K562 (cell line): ENCODE results near the gene TMPRSS6. TPM values are rescaled to one million over a fixed set of nuclear protein-coding genes. Genes with fewer than 3 reads are reported as not detected.

Experiments
- ATAC-seq: fragments of 200-7000 bp; cut with Tn5 transposase; 3 replicates; pipeline ENCODE4 v1.9.1; 2020; ENCODE audit warnings: moderate library complexity
- BruUV-seq: library from RNA; stranded (reverse); fragments of 400-500 nt; replicated peaks from 2 replicates; lab custom pipeline; 2021; lab: Mats Ljungman, UMichigan
- CTCF ChIA-PET: fragments of 300-600 bp; formaldehyde crosslinking; extraction: SDS; loops from one replicate; lab custom pipeline; 2021; ENCODE audit warnings: low intra/inter-chr PET ratio; lab: Yijun Ruan, JAX
- POLR2A ChIA-PET: fragments of 300-600, 350-650 bp; sonication (Branson Sonifier 250); formaldehyde crosslinking; extraction: SDS; loops from one replicate; lab custom pipeline; 2021; ENCODE audit warnings: antibody characterized with exemption, inconsistent platforms; lab: Yijun Ruan, JAX
- DNase-seq, 4 experiments: peaks; one replicate each; pipeline versions ENCODE4 v3.0.0 to v3.0.0-alpha.2; 2011 to 2018; ENCODE audit warnings: low spot score in 3 of 4, mixed read lengths in 3 of 4; ENCODE audit errors: extremely low read depth in 1 of 4
- FAIRE-seq: peaks from 2 replicates; lab custom pipeline; 2011; peaks lifted over from hg19 to GRCh38; lab: Jason Lieb, UNC
- H2AFZ ChIP-seq: 2 replicates; pipeline ENCODE4 v1.6.0; 2011; ENCODE audit warnings: low read depth, low read length, control low read depth, inconsistent platforms
- H3K27ac ChIP-seq: fragments of 200-600 bp; 3 replicates; pipeline ENCODE4 v1.8.0; 2011; ENCODE audit warnings: low read depth, mild to moderate bottlenecking, control low read depth, inconsistent platforms, low read length, moderate library complexity, mixed read lengths; ENCODE audit errors: extremely low read depth
- H3K27me3 ChIP-seq, 2 experiments: fragments of 300-600 bp in 1 of 2; 2 replicates in 1 of 2; 3 replicates in 1 of 2; pipeline versions ENCODE4 v1.6.0 to v1.8.0; 2011; ENCODE audit warnings: inconsistent platforms in 2 of 2, low read length in 2 of 2, mild to moderate bottlenecking in 1 of 2, mixed read lengths in 1 of 2, moderate library complexity in 1 of 2; ENCODE audit not compliant: control insufficient read depth in 2 of 2, insufficient read depth in 2 of 2
- H3K36me3 ChIP-seq: fragments of 300-600 bp; 3 replicates; pipeline ENCODE4 v1.8.0; 2011; ENCODE audit warnings: mild to moderate bottlenecking, low read length, inconsistent platforms; ENCODE audit not compliant: control insufficient read depth, insufficient read depth
- H3K4me1 ChIP-seq, 2 experiments: fragments of 200-600 bp in 1 of 2; replicated peaks in 1 of 2; 2 replicates in 1 of 2; 3 replicates in 1 of 2; pipeline versions ENCODE4 v1.5.1 to v1.8.0; 2011; ENCODE audit warnings: inconsistent platforms in 2 of 2, low read length in 2 of 2, mild to moderate bottlenecking in 1 of 2, mixed read lengths in 1 of 2, moderate library complexity in 1 of 2; ENCODE audit not compliant: control insufficient read depth in 2 of 2, insufficient read depth in 2 of 2
- H3K4me2 ChIP-seq: 2 replicates; pipeline ENCODE4 v1.6.1; 2011; ENCODE audit warnings: low read length, control low read depth, inconsistent platforms, mixed read lengths; ENCODE audit not compliant: insufficient read depth
- H3K4me3 ChIP-seq: fragments of 200-600 bp; sonication (generic), shearing (Covaris generic); 2 replicates; pipeline ENCODE4 v1.5.1; 2016; ENCODE audit warnings: control low read depth, inconsistent platforms
- H3K79me2 ChIP-seq: fragments of 200-600 bp; 3 replicates; pipeline ENCODE4 v1.8.0; 2011; ENCODE audit warnings: low read length, inconsistent platforms; ENCODE audit not compliant: control insufficient read depth, insufficient read depth
- H3K9ac ChIP-seq, 2 experiments: 2 replicates each; pipeline versions ENCODE4 v1.6.0 to v1.6.1; 2011; ENCODE audit warnings: low read depth in 2 of 2, low read length in 2 of 2, control low read depth in 1 of 2, inconsistent platforms in 1 of 2, mild to moderate bottlenecking in 1 of 2, mixed read lengths in 1 of 2; ENCODE audit not compliant: insufficient read depth in 1 of 2
- H3K9me1 ChIP-seq: one replicate; pipeline ENCODE4 v1.6.0; 2011; ENCODE audit warnings: inconsistent platforms, mild to moderate bottlenecking, low read length, moderate library complexity; ENCODE audit not compliant: control insufficient read depth, insufficient read depth
- H3K9me3 ChIP-seq: replicated peaks from 2 replicates; pipeline ENCODE4 v1.5.1; 2011; ENCODE audit warnings: low read depth, low read length, inconsistent platforms; ENCODE audit not compliant: control insufficient read depth, insufficient read depth
- H4K20me1 ChIP-seq: replicated peaks from 2 replicates; pipeline ENCODE4 v1.6.1; 2011; ENCODE audit warnings: low read length, inconsistent platforms, mixed read lengths; ENCODE audit not compliant: control insufficient read depth, insufficient read depth
- CREM ChIP-seq: IDR thresholded peaks from 2 replicates; pipeline ENCODE4 v1.6.1; 2014; ENCODE audit warnings: antibody characterized with exemption, low read depth
- CTCF ChIP-seq, 3 experiments: IDR thresholded peaks in 2 of 3; conservative IDR thresholded peaks in 1 of 3; 2 replicates each; pipeline ENCODE4 v1.5.1; 2011 to 2012; ENCODE audit warnings: low read length in 3 of 3, mild to moderate bottlenecking in 3 of 3, control low read depth in 2 of 3, improper control_type of control experiment in 1 of 3, inconsistent platforms in 1 of 3, low read depth in 1 of 3, mixed read lengths in 1 of 3, moderate library complexity in 1 of 3; ENCODE audit not compliant: insufficient read depth in 2 of 3
- CTCFL ChIP-seq: IDR thresholded peaks from 2 replicates; pipeline ENCODE4 v1.6.1; 2011; ENCODE audit warnings: borderline replicate concordance, low read depth, mild to moderate bottlenecking, moderate library complexity, low read length; ENCODE audit not compliant: insufficient read depth, poor library complexity, severe bottlenecking
- HCFC1 ChIP-seq: IDR thresholded peaks from 2 replicates; pipeline ENCODE4 v1.6.1; 2012; ENCODE audit warnings: low read depth, low read length, improper control_type of control experiment
- ILF3 ChIP-seq: fragments of 450-650 bp; IDR thresholded peaks from 2 replicates; pipeline ENCODE4 v1.6.1; 2018; ENCODE audit warnings: antibody characterized with exemption, mild to moderate bottlenecking, moderate library complexity, borderline replicate concordance
- KLF16 ChIP-seq: IDR thresholded peaks from 2 replicates; pipeline ENCODE4 v1.6.1; 2016; ENCODE audit warnings: antibody characterized with exemption
- SPI1 ChIP-seq: IDR thresholded peaks from 2 replicates; pipeline ENCODE4 v1.6.1; 2011; ENCODE audit warnings: low read depth, low read length, control low read depth, borderline replicate concordance
- YY1 ChIP-seq, 3 experiments: IDR thresholded peaks; 2 replicates each; pipeline ENCODE4 v1.6.1; 2011; ENCODE audit warnings: low read length in 2 of 3, mild to moderate bottlenecking in 2 of 3, moderate library complexity in 2 of 3, borderline replicate concordance in 1 of 3, control low read depth in 1 of 3, low read depth in 1 of 3; ENCODE audit not compliant: insufficient read depth in 3 of 3, insufficient replicate concordance in 2 of 3, control insufficient read depth in 1 of 3, insufficient read length in 1 of 3; ENCODE audit errors: extremely low read depth in 1 of 3
- ZBTB11 ChIP-seq, 3 experiments: fragments of 200-800 bp in 1 of 3; fragments of 250-450 bp in 1 of 3; fragments of 450-650 bp in 1 of 3; sonication (Bioruptor Pico) in 1 of 3; sonication (Bioruptor generic) in 1 of 3; formaldehyde crosslinking in 1 of 3; IDR thresholded peaks; 2 replicates each; pipeline versions ENCODE4 v1.6.1 to v1.8.0; 2016 to 2022; ENCODE audit warnings: mild to moderate bottlenecking in 2 of 3, missing genetic modification characterization in 2 of 3, missing compliant biosample characterization in 1 of 3, moderate library complexity in 1 of 3
- ZBTB7A ChIP-seq: IDR thresholded peaks from 2 replicates; pipeline ENCODE4 v1.6.1; 2011; ENCODE audit warnings: low read depth, mild to moderate bottlenecking, low read length, moderate library complexity, borderline replicate concordance; ENCODE audit not compliant: control insufficient read depth
- WGBS: fragments of 100-300 bp; shearing (Covaris generic); methylation state at CpG from one replicate; pipeline ENCODE4 v1.1.6; 2016; ENCODE audit warnings: low coverage, mixed read lengths; ENCODE audit not compliant: insufficient coverage; ENCODE audit errors: missing lambda C conversion rate; 5-methylcytosine and 5-hydroxymethylcytosine counted together
- in situ Hi-C: fragments of 300-500 bp; cut with MboI; formaldehyde crosslinking; loops from 4 replicates; pipeline ENCODE4 v1.15.0; 2018; ENCODE audit warnings: inconsistent platforms, mixed read lengths
- intact Hi-C: fragments of 100-400 bp; cut with micrococcal nuclease; formaldehyde crosslinking; loops from 2 replicates; pipeline ENCODE4 v1.14.2; 2022
- polyA plus RNA-seq, 8 experiments: library from polyadenylated mRNA; depleted of rRNA in 4 of 8; stranded (reverse) in 5 of 8; unstranded in 3 of 8; fragments of >200 nt; fragmentation: Nextera tagmentation in 2 of 8; fragmentation: Illumina TruSeq in 1 of 8; extraction: Ambion mirVana in 2 of 8; extraction: Trizol in 1 of 8; gene quantifications; 2 replicates each; pipeline versions ENCODE4 v1.2.1 to v1.2.3, GENCODE V29; 2011 to 2014; ENCODE audit warnings: inconsistent platforms in 1 of 8, missing spikeins in 1 of 8
- total RNA-seq, 7 experiments: library from RNA; depleted of rRNA in 6 of 7; stranded (reverse); fragments of >200 nt in 6 of 7; fragmentation: Illumina TruSeq in 2 of 7; extraction: Trizol in 2 of 7; gene quantifications; 2 replicates each; pipeline versions ENCODE4 v1.2.1 to v1.2.3, GENCODE V29; 2011 to 2021; ENCODE audit warnings: low replicate concordance in 1 of 7

TMPRSS6 gene
- total and polyA plus RNA-seq, 9 of the 15 experiments (the other 6 are each of a cell fraction or from before 2014, with no cell fraction given) = 0.03 TPM; not detected in 8

- peaks cover 8 to 43% of the 10 kb centered on the region in 2 experiments; a peak in 4 of 5 replicates for H3K4me1 ChIP-seq
- peaks cover 52% of the 10 kb centered on the region for H3K79me2 ChIP-seq
- FAIRE-seq (peak; percentile 85), DNase-seq (peak; percentile 57 to 72 (median 58))
- no peak overlapping the region for H3K4me2 ChIP-seq
- no peaks in the 10 kb centered on the region for H3K27me3 ChIP-seq
- 66% methylated on average over 9 of the region's 13 CpGs for WGBS
- H3K9me3 ChIP-seq = no peaks in the 10 kb centered on the region
- no TSS peak for BruUV-seq
- H2AFZ ChIP-seq = no peak overlapping the region
- no peaks in the 10 kb centered on the region for H3K9me1 ChIP-seq
- TF ChIP-seq SPI1 (peak; percentile 6; the same call in 1 of the 2 replicates), CTCFL (peak; percentile 72), CREM (0 out of 2 replicates have a peak, but pooled peaks have one; percentile 19), ILF3 (no peak), ZBTB7A (peak; percentile 26; the same call in 1 of the 2 replicates), YY1 (IDR thresholded peaks at IDR 0.05; ENCODE audit: borderline replicate concordance in 1 of 3, control insufficient read depth in 1 of 3, extremely low read depth in 1 of 3, insufficient read depth in 3 of 3, insufficient read length in 1 of 3, insufficient replicate concordance in 2 of 3, low read depth in 1 of 3, low read length in 2 of 3) (no peak), KLF16 (0 out of 2 replicates have a peak, but pooled peaks have one; percentile 23), HCFC1 (0 out of 2 replicates have a peak, but pooled peaks have one; percentile 11), CTCF (IDR thresholded peaks at IDR 0.05 in 2 of 3, conservative IDR thresholded peaks at IDR 0.05 in 1 of 3; ENCODE audit: insufficient read depth in 2 of 3, low read depth in 1 of 3, low read length in 3 of 3) (peak; percentile 60 to 80 (median 65)), ZBTB11 (CRISPR knock-in tag; IDR thresholded peaks at IDR 0.05) (peak in 1 of 3 experiments; percentile 59; a peak in 1 of 6 replicates)
- TF ChIP-seq, all 486 proteins: peak for 8
- peak; percentile 44; the same call in 2 of the 3 replicates for ATAC-seq
- in situ Hi-C loops (no loop called here), intact Hi-C loops (no loop called here)
- Histone ChIP-seq H4K20me1 (no peaks in the 10 kb centered on the region), H3K9ac (peak overlapping the region in 1 of 2 experiments; percentile 40; a peak in 1 of 4 replicates), H3K4me3 (no peak overlapping the region), H3K36me3 (peaks cover 50% of the 10 kb centered on the region; the same call in 2 of the 3 replicates), H3K27ac (no peak overlapping the region)
- ChIA-PET POLR2A (interaction anchor here (0.7 kb wide), 1 partner anchor 239 kb away, joined by 3 read pairs; no protein-coding TSS in a partner anchor), CTCF (no interaction called here)
Measured at GRCh38 chr22:37021710-37022482, 87.6 kb downstream of the TMPRSS6 start.
